GM11168 (cell line): ENCODE measurements around the gene KIAA1671.

Experiments used
- in situ Hi-C: fragments of 300-500 bp; cut with MboI; formaldehyde crosslinking; loops from one replicate; pipeline ENCODE4 v1.12.0; 2022; ENCODE audit warnings: low sequenced_read_pairs; ENCODE audit not compliant: unreplicated experiment

The KIAA1671 gene

DNA sequence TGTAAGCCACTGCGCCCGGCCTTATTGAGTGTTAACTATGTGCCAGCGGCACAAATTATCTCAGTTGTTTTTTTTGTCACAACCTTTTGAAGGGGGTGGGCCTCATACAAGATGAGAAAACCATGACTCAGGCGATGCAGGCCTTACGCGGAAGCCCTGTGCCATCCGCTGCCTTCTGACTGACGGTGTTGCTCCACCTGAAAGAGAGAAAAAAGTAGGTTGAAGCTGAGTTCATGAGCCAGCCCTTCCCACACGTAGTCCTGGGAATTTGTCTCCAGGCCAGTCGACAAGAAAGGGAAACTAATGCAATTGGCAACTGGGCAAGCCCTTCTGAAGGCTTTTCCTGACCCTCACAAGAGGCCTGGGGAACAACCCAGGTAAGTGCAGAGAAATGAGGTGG, 150.2 kb downstream of the KIAA1671 start:
- in situ Hi-C loops: no loop called here

DNA sequence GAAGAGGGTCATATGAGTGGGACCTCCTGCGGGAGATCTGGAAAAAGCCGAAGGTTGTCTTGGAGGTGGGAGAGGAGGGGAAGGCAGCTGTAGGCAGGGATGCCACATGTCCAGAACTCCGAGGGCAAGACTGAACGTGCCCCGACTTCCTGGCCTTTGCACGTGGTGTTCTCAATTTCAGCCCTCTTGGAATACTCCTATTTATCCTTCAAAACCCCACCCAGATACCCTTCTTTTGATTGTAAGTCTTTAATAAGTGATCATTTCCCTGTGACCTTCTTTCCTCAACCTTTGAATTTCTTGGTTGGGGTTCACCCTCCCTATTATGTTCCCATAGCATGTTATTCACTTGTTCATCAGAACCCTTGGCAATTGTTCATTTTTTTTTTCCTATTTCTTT, 151.9 kb downstream of the KIAA1671 start:
- in situ Hi-C loops: no loop called here

DNA sequence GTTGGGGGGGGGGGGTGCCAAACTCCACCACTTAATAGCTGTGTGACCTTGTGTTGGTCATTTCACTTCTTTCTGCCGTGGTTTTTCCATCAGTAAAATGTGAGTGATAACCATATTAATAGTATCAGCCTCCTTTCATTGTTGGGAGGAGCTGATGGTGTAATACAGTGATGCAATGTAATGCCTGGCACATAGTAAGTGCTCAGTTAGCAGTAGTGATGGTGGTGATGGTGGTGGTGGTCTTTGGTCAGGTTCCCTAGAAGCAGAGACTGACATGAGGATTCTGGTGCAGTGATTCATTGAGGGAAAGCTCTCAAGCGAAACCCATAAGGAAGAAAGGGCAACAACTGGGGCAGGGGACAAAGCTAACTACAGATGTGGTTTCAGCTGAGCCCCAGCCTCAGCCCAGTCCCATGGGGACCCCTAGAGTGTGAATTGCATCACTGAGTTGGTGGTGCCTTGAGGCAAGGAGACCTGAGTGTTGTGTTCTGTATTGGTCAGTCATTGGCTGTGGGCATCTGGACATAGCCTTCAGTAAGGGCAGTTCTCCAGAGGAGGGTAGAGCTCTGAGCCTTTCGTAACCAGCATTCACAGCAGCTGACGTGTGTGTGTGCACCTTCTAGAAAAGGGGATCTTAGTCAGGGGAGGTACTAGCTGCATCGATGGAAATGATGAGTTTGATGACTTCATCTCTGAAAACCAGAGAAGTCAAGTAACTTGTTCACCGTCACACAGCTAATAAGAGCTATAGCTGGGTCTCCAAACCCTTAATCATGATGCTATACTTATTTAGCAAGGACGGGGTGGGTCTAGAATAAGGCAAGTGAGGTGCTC, 153.5 kb downstream of the KIAA1671 start:
- in situ Hi-C loops: no loop called here

DNA sequence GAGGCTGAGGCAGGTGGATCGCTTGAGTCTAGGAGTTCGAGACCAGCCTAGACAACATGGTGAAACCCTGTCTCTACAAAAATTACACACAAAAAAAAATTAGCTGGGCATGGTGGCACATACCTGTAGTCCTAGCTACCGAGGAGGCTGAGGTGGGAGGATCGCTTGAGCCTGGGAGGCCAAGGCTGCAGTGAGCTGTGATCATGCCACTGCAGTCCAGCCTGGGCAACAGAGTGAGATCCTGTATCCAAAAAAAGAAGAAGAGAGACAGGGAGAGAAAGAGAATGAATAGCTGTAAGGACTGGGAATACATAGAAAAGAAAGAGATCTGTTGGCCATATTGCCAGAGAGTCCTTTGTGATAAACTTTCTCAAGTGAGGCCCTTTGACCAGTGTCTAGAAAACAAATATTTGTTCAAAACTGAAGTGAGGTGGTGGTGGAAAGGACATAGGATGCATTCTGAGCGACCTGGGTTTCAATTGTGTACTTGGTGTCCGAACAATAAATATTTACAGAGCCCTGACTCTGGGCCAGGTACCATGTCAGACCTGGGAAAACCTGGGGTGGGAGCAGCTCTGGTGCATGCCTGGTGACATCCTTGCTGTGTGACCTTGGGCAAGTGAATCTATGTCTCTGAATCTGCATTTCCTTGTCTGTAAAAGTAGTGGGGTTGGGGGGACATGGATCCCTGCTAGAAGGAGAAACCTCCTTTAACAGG, 157.5 kb downstream of the KIAA1671 start:
- in situ Hi-C loops: no loop called here

DNA sequence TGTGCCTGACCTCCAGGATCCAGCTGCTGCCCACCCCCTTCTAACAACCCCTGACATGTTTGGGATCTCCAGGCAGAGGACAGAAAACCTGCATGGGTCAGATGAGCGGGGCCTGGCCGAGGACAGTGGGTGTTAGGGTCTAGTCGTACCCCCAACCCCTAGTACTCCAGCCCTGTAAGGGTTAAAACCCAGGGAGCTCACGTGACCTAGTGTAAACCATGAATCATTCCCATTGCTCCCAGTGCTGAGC, 158.0 kb downstream of the KIAA1671 start:
- in situ Hi-C loops: no loop called here

DNA sequence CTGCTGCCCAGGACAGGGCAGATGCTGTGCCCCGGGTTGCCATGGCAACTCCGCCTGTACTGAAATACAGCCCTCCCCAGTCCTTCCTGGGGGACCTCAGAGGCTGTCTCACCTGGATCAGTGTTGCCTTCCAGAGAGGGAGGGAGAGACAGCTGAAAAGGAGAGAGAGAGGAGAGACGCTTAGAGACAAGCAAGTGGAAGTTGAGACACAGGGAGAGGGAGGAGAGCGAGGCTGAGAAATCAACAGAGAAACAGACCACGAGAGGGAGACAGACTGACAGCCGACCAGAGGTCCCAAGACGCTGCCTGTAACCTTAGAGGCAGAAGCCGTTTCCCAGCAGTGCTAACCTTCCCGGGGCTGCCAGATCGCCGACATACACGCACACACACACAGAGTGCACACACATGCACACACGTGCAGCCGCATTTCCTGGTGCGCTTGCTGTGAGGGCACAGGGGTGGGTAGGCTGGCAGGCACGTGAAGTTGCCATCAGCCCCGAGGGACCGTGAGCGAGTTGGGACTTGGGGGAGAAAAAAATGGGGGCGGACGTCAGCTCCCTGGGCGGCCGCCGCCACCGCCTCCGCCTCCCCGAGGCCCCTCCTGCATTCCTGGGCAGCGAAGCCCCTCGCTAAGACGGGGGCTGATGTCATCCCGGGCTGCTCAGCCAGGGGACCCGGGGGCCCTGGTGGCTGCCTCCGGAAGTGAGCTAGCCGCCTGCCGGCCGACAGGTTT, 158.5 kb downstream of the KIAA1671 start:
- in situ Hi-C loops: no loop called here

DNA sequence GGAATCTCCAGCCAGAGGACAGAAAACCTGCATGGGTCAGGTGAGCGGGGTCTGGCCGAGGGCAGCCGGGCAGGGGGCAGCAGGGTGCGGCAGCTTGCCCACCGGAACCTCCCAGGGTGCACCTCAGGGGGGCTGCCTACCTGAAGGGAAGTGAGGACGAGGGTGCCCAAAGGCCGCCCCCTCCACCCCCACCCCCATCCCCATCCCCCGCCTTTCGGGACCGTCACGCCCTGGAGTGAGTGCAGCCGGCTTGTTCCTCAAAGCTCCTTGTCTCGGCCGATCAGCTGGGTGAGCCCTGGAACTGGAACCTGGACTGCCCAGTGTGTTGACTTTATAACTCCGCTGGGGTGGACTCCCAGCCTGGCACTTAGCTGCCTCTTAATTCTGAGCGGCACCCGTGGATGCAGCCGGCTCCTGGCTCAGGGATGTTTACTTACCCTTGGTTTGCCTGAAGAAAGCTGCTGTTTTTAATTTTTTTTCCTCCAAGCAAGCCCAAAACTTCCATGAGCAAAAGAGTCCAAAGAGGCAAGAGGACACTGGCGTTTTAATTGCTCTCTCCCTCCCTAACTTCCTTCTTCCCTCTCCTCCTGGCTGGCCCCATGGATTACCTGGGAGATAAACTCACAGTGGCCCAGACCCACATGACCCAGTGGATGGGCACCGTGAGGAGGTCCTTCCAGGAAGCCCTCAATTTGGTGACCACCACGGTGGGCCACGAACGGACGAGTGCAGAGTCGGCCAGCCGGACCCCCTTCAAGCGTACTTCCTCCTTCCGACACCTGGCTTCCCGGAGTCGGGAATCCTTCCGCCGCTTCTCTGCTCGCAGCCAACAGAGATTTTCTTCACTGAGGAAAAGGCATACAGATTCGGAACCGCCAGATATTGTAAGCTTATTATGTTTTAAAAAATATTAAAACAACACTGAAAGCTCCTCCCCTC, 159.3 kb downstream of the KIAA1671 start:
- in situ Hi-C loops: no loop called here

DNA sequence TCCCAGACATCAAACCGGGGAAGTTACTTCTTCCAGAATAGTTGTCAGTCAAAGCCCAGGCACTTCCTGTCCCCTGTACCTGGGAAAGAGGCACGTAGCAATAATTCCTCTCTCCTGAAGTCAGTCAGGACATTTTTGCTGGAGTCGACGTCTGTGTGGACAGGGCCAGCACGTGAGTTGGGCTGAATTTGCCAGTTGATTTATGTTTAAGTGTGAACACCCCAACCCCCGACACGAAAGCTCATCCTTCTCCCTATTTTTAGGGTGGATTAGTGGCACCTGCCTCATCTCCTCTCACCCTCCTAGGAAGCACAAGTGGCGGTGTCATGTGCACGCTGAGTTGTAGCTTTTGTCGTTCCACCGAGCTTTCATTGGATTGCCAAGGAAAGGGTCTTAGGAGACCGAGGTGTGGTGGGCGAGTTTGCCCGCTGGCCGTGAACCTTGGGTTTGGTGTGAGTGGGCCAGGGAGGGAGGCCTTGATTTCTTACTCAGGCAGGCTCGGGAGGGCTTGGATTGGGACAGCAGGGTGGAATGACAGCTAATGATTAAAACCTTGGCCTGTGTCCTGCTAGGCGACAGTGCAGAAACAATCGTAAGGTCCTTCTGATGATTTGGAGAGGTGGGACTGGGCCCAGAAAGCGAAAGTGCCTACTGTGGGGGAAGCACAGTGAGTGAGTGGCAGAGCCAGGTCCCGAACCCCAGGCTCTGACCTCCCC, 160.2 kb downstream of the KIAA1671 start:
- in situ Hi-C loops: no loop called here

DNA sequence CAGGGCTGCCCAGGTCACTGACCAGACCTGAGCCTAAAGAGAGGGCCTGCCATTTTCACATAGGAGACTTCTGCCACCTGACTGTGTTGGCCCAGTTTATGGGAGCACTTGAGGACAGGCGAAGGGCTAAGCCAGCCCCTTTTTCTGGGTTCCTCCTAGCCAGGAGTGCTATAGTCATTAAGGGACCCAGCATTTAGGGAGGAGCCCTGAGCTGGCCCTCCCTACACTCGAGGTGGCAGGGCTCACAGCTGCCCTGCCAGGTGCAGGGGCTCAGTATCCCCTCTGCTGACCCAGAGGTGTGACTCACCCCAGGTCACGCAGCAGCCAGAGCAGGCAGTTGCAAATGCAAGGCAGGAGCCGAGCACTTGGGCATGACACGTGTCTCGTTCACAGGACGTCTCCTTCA, 160.8 kb downstream of the KIAA1671 start:
- in situ Hi-C loops: no loop called here

DNA sequence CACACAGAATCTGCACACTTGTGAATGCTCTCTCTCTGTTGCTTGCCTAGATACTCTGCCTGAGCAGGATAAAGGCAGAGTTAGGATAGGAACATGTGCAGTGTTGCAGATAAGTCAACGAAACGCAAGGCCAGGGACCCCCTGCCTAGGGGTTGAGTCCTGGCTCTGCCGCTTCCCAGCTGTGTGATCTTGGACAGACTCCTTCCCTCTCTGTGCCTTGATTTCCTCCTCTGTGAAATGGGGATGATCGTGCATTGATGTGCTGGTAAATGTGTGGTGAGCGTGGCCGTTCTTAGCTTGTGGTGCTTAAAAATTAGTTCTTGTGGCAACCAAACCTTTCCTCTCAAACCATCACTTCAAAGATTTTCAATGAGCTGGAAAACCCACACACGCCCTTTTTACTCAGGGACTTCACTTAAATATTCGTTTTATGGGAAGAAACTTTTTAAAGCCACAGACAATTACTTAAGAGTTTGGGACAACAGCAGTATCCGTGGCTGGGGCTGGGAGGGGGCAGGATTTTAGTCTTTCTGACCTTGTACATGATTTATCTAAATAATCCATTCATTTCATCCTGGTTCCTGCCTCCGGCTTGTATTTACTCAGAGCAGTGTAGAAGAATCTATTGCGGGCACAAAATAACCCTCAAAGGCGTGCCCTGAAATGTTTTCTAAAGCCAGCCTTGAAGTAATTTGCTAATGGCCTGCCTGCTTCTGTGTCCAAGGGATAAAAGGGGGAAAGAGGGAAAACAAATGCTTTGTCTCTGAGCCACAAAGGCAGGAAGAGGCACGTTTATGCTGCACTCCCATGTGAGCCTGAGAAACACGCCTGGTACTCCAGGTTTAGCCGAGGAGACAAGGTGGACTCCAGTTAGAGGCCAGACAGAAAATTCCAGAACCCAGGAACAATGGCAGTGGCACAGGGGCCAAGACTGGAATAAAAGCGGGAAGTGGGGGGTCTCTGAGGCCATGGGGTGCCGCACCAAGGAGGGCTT, 162.2 kb downstream of the KIAA1671 start:
- in situ Hi-C loops: no loop called here

DNA sequence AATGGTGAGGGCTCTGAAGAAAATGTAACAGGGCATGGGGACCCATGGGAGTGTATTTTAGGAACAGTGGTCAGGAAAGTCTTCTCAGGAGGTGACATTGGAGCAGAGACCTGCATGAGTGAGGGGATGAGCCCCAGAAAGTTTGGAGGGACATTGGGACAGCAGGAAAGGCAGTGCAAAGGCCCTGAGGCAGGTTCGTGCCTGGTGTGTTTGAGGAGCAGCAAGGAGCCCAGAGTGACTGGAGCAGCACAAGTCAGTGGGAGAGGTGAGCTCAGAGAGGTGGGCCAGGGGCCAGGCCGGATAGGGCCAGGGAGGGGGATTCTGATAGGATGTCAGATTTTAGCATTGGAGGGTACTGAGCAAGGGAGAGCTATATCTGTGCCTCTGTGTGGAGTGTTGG, 167.1 kb downstream of the KIAA1671 start:
- in situ Hi-C loops: no loop called here

DNA sequence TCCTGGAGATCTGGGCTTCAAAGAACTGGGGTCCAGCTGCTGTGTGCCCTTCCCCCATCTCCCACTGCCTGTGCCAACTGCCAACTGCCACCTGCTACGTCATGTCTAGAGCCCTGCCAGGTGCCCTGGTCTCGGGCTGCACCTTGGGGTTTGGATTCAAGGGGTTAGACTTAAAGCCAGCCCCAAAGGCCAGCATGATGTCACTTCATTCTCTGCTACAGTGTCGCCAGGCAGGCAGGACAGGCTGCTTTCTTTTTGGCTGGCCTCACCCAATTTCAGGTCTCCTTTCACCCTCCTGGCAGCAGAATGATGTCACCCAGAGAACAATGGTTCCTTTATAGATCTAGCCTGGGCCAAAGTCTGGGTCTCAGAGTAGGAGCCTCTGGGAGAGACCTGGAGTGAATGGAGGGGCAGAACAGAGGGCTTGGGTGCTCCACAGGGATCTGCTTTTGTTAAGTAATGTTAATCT, 167.6 kb downstream of the KIAA1671 start:
- in situ Hi-C loops: no loop called here

DNA sequence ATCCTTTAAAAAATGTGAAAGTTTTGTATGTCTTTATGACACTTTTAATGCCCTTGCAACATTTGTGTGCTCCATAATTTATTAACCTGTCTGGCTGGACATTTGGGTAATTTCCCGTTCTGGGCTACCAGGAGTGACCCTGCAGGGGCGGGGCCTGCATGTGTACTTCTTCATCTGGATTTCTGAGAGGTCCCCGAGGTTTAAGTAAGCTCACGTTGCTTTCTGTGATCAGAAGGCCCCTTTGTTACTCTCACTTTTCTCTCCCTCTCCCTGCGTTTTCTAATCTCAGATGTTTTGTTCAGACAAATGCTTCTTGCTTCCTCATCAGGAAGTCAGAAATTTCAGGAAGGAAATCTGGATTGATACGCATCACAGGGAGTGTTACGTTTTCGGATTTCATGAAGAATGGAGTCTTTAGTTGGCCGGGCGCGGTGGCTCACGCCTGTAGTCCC, 168.3 kb downstream of the KIAA1671 start:
- in situ Hi-C loops: no loop called here

DNA sequence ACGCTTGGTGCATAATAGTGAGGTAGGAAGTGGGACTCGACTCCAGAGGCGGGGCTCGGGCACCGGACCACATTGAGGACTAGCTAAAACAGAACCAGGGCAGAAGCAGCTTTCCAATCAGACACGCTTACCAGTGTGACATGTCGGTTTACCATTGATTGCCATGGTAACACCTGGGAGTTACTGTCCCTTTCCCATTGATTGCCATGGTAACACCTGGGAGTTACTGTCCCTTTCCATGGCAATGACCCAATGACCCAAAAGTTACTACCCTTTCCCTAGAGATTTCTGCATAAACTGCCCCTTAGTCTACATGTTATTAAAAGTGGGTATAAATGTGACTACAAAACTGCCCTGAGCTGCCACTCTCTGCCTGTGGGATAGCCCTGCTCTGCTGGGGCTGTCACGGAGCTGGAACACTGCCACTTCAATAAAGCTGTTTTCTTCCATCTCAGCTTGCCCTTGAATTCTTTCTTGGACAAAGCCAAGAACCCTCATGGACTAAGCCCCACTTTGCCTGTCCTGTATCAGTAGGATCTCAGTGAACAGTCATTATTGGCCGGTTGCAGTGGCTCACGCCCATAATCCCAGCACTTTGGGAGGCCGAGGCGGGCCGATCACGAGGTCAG, 169.7 kb downstream of the KIAA1671 start:
- in situ Hi-C loops: no loop called here

DNA sequence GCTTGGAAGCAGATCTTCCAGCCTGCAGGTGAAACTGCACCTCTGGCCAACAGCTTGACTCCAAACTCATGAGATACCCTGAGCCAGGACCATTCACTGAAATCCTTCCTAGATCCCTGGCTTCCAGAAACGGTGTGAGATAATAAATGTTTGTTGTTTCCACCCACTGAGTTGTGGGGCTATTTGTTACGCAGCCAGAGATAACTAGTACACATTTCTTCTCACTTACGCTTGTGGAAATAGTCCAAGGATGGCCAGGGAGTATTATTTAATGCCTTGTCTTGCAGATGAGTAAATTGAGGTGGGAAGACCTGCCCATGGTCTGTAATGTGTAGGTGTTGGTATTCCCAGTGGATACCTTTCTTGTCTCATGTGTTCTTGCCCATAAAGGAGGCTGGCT, 171.2 kb downstream of the KIAA1671 start:
- in situ Hi-C loops: no loop called here

DNA sequence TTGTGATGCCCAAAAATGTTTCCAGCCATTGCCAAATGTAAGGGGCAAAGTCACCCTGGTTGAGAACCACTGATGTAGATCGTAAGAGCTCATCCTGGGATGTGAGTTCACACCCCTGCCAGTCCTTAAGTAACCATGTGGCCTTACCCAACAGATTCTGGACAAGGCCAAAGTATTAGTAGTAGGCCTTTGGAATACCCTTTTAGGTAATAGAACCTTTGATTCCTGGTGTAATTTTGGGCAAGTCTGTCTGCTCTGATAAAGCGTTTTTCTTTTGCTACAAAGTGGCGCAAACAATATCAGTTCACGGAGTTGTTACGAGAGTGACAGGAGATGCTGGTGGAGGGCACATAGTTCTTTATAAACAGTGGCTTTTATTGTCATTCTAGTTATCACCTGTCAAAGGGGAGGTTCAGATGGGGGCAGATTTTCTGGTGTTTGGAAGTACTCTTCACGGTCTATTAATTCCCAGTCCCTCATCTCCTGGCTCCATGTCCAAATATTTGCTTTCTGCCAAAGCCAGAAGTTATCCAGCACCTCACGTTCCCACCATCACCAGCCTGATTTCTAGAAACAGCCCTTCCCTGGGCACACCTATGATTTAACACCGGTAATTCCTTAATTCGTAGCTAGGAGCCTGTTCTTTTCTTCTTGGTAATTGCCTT, 173.3 kb downstream of the KIAA1671 start:
- in situ Hi-C loops: no loop called here

DNA sequence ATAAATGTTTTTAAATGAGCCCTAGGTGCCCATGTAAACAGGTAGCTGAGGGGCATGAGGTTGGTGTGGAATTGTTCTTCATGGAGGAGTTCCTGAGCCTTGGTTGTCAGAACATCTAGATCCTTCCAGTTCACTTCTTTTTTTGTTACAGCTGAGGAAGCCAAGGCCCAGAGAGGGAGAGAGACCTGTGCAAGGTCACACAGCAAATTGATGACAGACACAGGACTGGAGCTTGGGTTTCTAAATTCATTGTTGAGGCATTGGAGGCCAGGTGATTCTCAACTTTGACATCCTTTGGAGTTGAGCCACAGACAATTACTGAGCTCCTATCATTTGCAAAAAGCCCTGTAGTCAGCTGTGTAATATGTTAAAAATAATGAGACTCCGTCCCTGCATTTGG, 174.0 kb downstream of the KIAA1671 start:
- in situ Hi-C loops: no loop called here
